Measurements from ENCODE around the gene SLC51B.
A peak's percentile ranks its signal among the peaks of the same experiment; 100 is the strongest.

Gene SLC51B

GRCh38 chr15:65101411-65101890, 56.3 kb downstream of the SLC51B start:
- TF ChIP-seq CTCF (conservative IDR thresholded peaks at IDR 0.05; ENCODE audit: low read depth, low read length) = peak; percentile 90
- peak; percentile 85 for DNase-seq (ENCODE audit: low read depth)
- H3K4me3 ChIP-seq (ENCODE audit: low read depth, low read length) = no peak overlapping the region

GRCh38 chr15:65101891-65102708, 56.9 kb downstream of the SLC51B start:
- no peak for DNase-seq (ENCODE audit: low read depth)
- TF ChIP-seq CTCF (conservative IDR thresholded peaks at IDR 0.05; ENCODE audit: low read depth, low read length) = no peak
- no peak overlapping the region for H3K4me3 ChIP-seq (ENCODE audit: low read depth, low read length)

- H3K4me3 ChIP-seq (ENCODE audit: low read depth, low read length) = no peak overlapping the region
- no peak for TF ChIP-seq CTCF (conservative IDR thresholded peaks at IDR 0.05; ENCODE audit: low read depth, low read length)
- no peak for DNase-seq (ENCODE audit: low read depth)
Observed at GRCh38 chr15:65102912-65103311, 57.7 kb downstream of the SLC51B start.

Data from choroid plexus epithelial cell (primary cell).